NT2/D1 (cell line): Measurements from ENCODE around the gene AKT2.

Experiments used
- SUZ12 ChIP-seq: IDR thresholded peaks from 2 replicates; pipeline ENCODE4 v1.6.1; 2011; ENCODE audit not compliant: insufficient read length, insufficient read depth; ENCODE audit errors: extremely low read depth
- YY1 ChIP-seq: IDR thresholded peaks from 2 replicates; pipeline ENCODE4 v1.6.1; 2011; ENCODE audit not compliant: insufficient read length, insufficient read depth
- ZNF274 ChIP-seq: IDR thresholded peaks from 2 replicates; pipeline ENCODE4 v1.6.1; 2011; ENCODE audit warnings: mild to moderate bottlenecking, low read depth, low read length

DNA sequence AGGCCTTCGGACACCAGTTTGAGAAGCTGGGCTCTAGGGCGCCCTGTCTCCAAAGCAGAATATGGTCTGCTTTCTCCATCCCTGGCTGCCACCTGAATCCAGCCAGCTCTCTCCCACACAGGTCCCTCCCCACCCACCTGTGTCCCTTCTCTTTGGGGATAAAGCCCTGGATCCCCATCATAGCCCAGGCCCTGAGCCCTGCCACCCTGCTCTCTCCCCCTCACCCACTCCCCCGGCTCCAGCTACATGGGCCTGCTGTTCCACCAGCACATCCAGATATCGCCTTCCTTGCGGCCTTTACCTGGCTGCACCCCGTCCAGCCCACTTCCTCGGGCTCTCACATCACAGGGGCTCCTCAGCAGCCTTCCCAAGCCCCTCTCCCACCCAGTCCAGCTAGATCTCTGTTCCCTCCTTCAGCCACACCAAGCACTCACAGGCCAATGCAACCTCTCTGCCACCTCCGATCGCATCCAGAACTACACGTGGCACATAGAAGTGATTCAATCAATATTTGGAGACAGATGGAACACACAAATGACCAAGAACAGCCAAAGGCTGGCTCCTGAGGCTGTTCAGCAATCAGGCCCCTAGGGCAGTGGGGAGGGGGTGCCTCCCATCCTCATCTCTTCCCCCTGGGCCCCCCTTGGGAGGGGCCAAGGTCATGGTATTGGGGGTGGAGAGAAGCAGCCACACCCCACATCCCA lies 7.6 kb downstream of the AKT2 start:
- TF ChIP-seq ZNF274 (no peak), YY1 (no peak), SUZ12 (no peak)
